Transverse colon (tissue), 4 donors: ENCODE measurements around the gene EXOSC5. TPM values are rescaled to one million over a fixed set of nuclear protein-coding genes. Genes with fewer than 3 reads are reported as not detected.

ENCODE experiments used
- DNase-seq: peaks from one replicate; pipeline ENCODE4 v3.0.0-alpha.2; 2019
- H3K27ac ChIP-seq, 4 donors: fragments of 200-600 bp; sonication (generic); 2 replicates each; pipeline ENCODE4 v1.5.1; 2016 to 2018; ENCODE audit warnings: inconsistent platforms in 4 of 4
- H3K27me3 ChIP-seq: fragments of 200-600 bp; sonication (generic); 2 replicates; pipeline ENCODE4 v1.5.1; 2017; ENCODE audit warnings: inconsistent platforms
- H3K36me3 ChIP-seq, 4 donors: fragments of 200-600 bp; sonication (generic); 2 replicates each; pipeline ENCODE4 v1.5.1; 2017 to 2019; ENCODE audit warnings: inconsistent platforms in 4 of 4
- H3K4me1 ChIP-seq, 4 donors: fragments of 200-600 bp; sonication (generic); 2 replicates each; pipeline ENCODE4 v1.5.1; 2017 to 2020; ENCODE audit warnings: inconsistent platforms in 4 of 4
- H3K4me3 ChIP-seq, 4 donors: fragments of 200-600 bp; sonication (generic); 1 replicate in 1 of 4; 2 replicates in 3 of 4; pipeline versions ENCODE4 v1.5.1 to v1.6.1; 2017 to 2019; ENCODE audit warnings: inconsistent platforms in 4 of 4
- H3K9me3 ChIP-seq, 2 donors: fragments of 200-600 bp; sonication (generic); 2 replicates each; pipeline ENCODE4 v1.5.1; 2017 to 2019; ENCODE audit warnings: inconsistent platforms in 2 of 2
- CTCF ChIP-seq, 5 experiments: fragments of 200-600 bp in 3 of 5; fragments of 450-650 bp in 2 of 5; sonication (generic) in 3 of 5; IDR thresholded peaks; 1 replicate in 2 of 5; 2 replicates in 3 of 5; pipeline ENCODE4 v1.5.1; 2016 to 2017; ENCODE audit warnings: antibody characterized with exemption in 5 of 5, inconsistent platforms in 3 of 5, mild to moderate bottlenecking in 2 of 5, moderate library complexity in 1 of 5
- EP300 ChIP-seq: sonication (generic); formaldehyde crosslinking; IDR thresholded peaks from one replicate; pipeline ENCODE4 v1.6.1; 2017; ENCODE audit warnings: antibody characterized with exemption, low read depth
- POLR2A ChIP-seq: fragments of 450-650 bp; IDR thresholded peaks from one replicate; pipeline ENCODE4 v1.6.1; 2016; ENCODE audit warnings: antibody characterized with exemption, mild to moderate bottlenecking, moderate library complexity
- POLR2AphosphoS5 ChIP-seq, 3 donors: sonication (generic); formaldehyde crosslinking; IDR thresholded peaks; one replicate each; pipeline ENCODE4 v1.6.1; 2016; ENCODE audit warnings: antibody characterized with exemption in 3 of 3
- WGBS, 2 donors: methylation state at CpG; one replicate each; pipeline ENCODE4 v1.1.5; 2018; ENCODE audit warnings: low coverage in 1 of 2; 5-methylcytosine and 5-hydroxymethylcytosine counted together
- in situ Hi-C, 4 donors: fragments of 200-750 bp; cut with MboI; loops; one replicate each; pipeline versions ENCODE4 v1.15.0 to v1.15.1; 2017; ENCODE audit warnings: low sequenced_read_pairs in 3 of 4, low pct_ligation_motif_present in 1 of 4, low pct_unique_long_range_greater_than_20kb in 1 of 4
- intact Hi-C: fragments of 100-400 bp; cut with DNase I; formaldehyde crosslinking; loops from one replicate; pipeline ENCODE4 v1.15.1; 2023; ENCODE audit warnings: low total_unique reads
- total RNA-seq, 4 donors: library from RNA; depleted of rRNA; stranded (reverse); fragments of >200 nt; gene quantifications; one replicate each; pipeline ENCODE4 v1.1.0, GENCODE V29; 2016

Gene EXOSC5
- total RNA-seq, 4 donors from 2014 or later, result 4.0 to 20.6 (median 10.8) TPM

GRCh38 chr19:41433171-41433570 lies 36.0 kb upstream of the EXOSC5 start:
- Histone ChIP-seq H3K4me1 (peaks cover 6 to 11% (median 7%) of the 10 kb centered on the region in 4 donors), H3K27me3 (no peaks in the 10 kb centered on the region), H3K9me3 (no peaks in the 10 kb centered on the region), H3K27ac (no peak overlapping the region), H3K4me3 (no peak overlapping the region), H3K36me3 (peaks cover 0 to 3% (median 0%) of the 10 kb centered on the region in 4 donors)
- in situ Hi-C loops, result no loop called here
- 91% methylated on average over 12 of the region's 18 CpGs; no CpG with 5 or more reads in 1 of the 2 donors for WGBS, 2 donors
- intact Hi-C loops, result no loop called here
- no peak for DNase-seq
- no peak for TF ChIP-seq POLR2A
- TF ChIP-seq CTCF (IDR thresholded peaks at IDR 0.05), result no peak
- no peak for TF ChIP-seq EP300
- no peak for TF ChIP-seq POLR2AphosphoS5 (IDR thresholded peaks at IDR 0.05)

- H3K4me3 ChIP-seq, result no peak overlapping the region
- in situ Hi-C loops (no loop called here), intact Hi-C loops (no loop called here)
- H3K27me3 ChIP-seq, result no peaks in the 10 kb centered on the region
- no peaks in the 10 kb centered on the region for H3K36me3 ChIP-seq
- no peaks in the 10 kb centered on the region for H3K9me3 ChIP-seq
- WGBS, 2 donors, result 77 to 100% methylated on average over 2 to 23 of the region's 23 CpGs
- peak in 2 of 5 experiments; percentile 26 to 29 for TF ChIP-seq CTCF (IDR thresholded peaks at IDR 0.05)
- no peak for TF ChIP-seq POLR2AphosphoS5 (IDR thresholded peaks at IDR 0.05)
- TF ChIP-seq EP300, result no peak
- H3K4me1 ChIP-seq, result peaks cover 8 to 20% (median 17%) of the 10 kb centered on the region in 4 donors
- no peak overlapping the region for H3K27ac ChIP-seq
- no peak for DNase-seq
Measured at GRCh38 chr19:41431426-41432386, 34.5 kb upstream of the EXOSC5 start.

GRCh38 chr19:41430922-41431321 lies 33.8 kb upstream of the EXOSC5 start:
- no peaks in the 10 kb centered on the region for H3K27me3 ChIP-seq
- no peak for DNase-seq
- TF ChIP-seq CTCF (IDR thresholded peaks at IDR 0.05) (no peak), POLR2AphosphoS5 (IDR thresholded peaks at IDR 0.05) (no peak), EP300 (no peak), POLR2A (no peak)
- intact Hi-C loops, result no loop called here
- in situ Hi-C loops, result no loop called here
- WGBS, 2 donors, result 88% methylated on average over 6 of the region's 6 CpGs; no CpG with 5 or more reads in 1 of the 2 donors
- H3K36me3 ChIP-seq, result no peaks in the 10 kb centered on the region
- no peaks in the 10 kb centered on the region for H3K9me3 ChIP-seq
- H3K4me1 ChIP-seq, result peaks cover 14 to 28% (median 23%) of the 10 kb centered on the region in 4 donors
- no peak overlapping the region for H3K4me3 ChIP-seq
- H3K27ac ChIP-seq, result no peak overlapping the region

- TF ChIP-seq EP300 (no peak), POLR2A (no peak), POLR2AphosphoS5 (IDR thresholded peaks at IDR 0.05) (no peak), CTCF (IDR thresholded peaks at IDR 0.05) (no peak)
- Histone ChIP-seq H3K27me3 (no peaks in the 10 kb centered on the region), H3K9me3 (no peaks in the 10 kb centered on the region), H3K36me3 (no peaks in the 10 kb centered on the region), H3K27ac (peak overlapping the region; percentile 86 to 94 (median 90)), H3K4me1 (peaks cover 19 to 45% (median 38%) of the 10 kb centered on the region in 4 donors), H3K4me3 (peak overlapping the region in 3 of 4 donors; percentile 46 to 68 (median 52))
- DNase-seq, result no peak
- in situ Hi-C loops, result no loop called here
- 57% methylated on average over 1 of the region's 1 CpG; no CpG with 5 or more reads in 1 of the 2 donors for WGBS, 2 donors
- intact Hi-C loops, result no loop called here
Measured at GRCh38 chr19:41428481-41428859, 31.3 kb upstream of the EXOSC5 start.
